Peyer's patch (tissue), 4 donors: ENCODE data around the gene TRAPPC13.

Source experiments
- CTCF ChIP-seq, 6 experiments: fragments of 450-650 bp in 4 of 6; fragments of 200-600 bp in 2 of 6; sonication (generic) in 1 of 6; IDR thresholded peaks; one replicate each; pipeline ENCODE4 v1.5.1; 2017 to 2019; ENCODE audit warnings: antibody characterized with exemption in 6 of 6, mild to moderate bottlenecking in 3 of 6, moderate library complexity in 1 of 6
- POLR2A ChIP-seq, 2 donors: fragments of 450-650 bp; IDR thresholded peaks; one replicate each; pipeline ENCODE4 v1.5.1; 2017; ENCODE audit warnings: antibody characterized with exemption in 2 of 2, mild to moderate bottlenecking in 2 of 2, moderate library complexity in 2 of 2

- TF ChIP-seq CTCF (IDR thresholded peaks at IDR 0.05) = no peak
- TF ChIP-seq POLR2A (IDR thresholded peaks at IDR 0.05) = no peak
Observed at GRCh38 chr5:65651144-65651543, 26.3 kb downstream of the TRAPPC13 start.
